ENCODE data around the gene WDR1.

DNA sequence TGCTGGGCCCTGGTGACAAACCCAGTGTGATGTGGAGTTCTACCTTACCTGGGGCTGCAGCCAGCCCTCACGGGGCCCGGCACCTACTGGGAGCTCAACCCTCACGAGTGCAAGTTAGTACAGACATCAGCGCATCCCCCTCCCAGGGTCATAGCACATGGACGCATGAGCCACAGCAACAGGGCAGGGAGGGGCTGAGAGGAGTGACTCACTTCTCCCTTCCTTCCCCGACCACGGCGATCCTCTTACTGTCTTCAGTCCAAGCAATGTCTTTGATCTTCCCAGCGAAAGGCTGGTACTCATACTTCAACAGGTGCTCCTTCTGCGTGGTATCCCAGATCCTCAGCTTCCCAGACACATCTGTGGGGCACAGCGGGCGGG lies 17.8 kb downstream of the WDR1 start:
- TF ChIP-seq EZH2 (IDR thresholded peaks at IDR 0.05) (no peak), POLR2AphosphoS5 (IDR thresholded peaks at IDR 0.05; ENCODE audit: borderline replicate concordance, low read depth, low read length) (no peak), FOXP2 (optimal IDR thresholded peaks at IDR 0.05; ENCODE audit: control extremely low read depth, extremely low read length, insufficient read depth) (no peak)
